Mesendoderm (in vitro differentiated cells): ENCODE results near the gene ANKRD53. TPM values are rescaled to one million over a fixed set of nuclear protein-coding genes. Genes with fewer than 3 reads are reported as not detected.

Experiments
- small RNA-seq: library from polyadenylated mRNA; stranded (forward); fragments of <200 nt; extraction: miRNeasy Mini kit (QIAGEN cat#:217004); gene quantifications from one replicate; pipeline ENCODE3, GENCODE V24; 2013; ENCODE audit not compliant: insufficient read depth

The ANKRD53 gene

Small RNAs within 50 kb of the gene (small RNA-seq; reads per million reads assigned to genes)
- gene RN7SL160P, result not detected
